Gastroesophageal sphincter (tissue), 3 donors: ENCODE data around the gene RCHY1.

Experiments used
- POLR2AphosphoS5 ChIP-seq: sonication (generic); formaldehyde crosslinking; IDR thresholded peaks from one replicate; pipeline ENCODE4 v1.6.1; 2017; ENCODE audit warnings: antibody characterized with exemption
- TF ChIP-seq, protein P1 (sequence below), 4 experiments: fragments of 200-600 bp in 2 of 4; fragments of 450-650 bp in 2 of 4; sonication (generic) in 1 of 4; IDR thresholded peaks; one replicate each; pipeline ENCODE4 v1.5.1; 2017 to 2019; ENCODE audit warnings: antibody characterized with exemption in 4 of 4, mild to moderate bottlenecking in 2 of 4, moderate library complexity in 2 of 4

DNA sequence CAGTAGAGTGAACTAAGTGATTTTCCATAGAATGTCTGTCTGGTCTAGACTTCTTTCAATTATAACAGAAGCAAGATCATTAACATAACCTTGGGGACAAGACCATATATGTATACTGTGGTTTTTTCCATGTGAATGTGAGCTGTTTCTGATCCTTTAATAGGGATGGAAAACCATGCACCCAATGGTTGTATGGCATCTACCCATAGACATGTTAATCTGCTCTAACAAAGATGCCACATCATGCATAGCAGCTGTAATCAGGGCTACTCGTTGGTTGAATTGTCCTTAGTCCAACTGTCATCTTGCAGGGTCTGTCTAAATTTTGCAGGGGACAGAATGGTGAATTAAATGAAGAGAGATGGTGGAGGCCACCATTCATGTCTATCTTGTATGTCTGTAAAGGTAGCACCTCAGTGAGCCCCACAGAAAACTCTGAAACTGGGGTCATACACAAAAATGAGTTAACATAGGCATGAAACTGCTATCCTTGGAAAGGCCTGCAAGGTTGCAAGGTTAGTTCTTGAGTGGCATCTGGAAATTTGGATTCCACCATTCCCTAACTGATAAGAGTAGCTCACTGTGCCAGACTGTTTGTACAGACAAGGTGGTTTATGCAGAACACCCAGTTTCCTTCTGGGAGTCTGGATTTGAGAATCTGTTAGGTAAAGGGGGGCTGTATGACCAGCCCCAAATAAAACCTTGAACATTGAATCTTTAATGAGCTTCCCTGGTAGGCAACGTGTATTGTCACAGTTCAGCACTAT lies 16.5 kb upstream of the RCHY1 start:
- TF ChIP-seq, protein P1, sequence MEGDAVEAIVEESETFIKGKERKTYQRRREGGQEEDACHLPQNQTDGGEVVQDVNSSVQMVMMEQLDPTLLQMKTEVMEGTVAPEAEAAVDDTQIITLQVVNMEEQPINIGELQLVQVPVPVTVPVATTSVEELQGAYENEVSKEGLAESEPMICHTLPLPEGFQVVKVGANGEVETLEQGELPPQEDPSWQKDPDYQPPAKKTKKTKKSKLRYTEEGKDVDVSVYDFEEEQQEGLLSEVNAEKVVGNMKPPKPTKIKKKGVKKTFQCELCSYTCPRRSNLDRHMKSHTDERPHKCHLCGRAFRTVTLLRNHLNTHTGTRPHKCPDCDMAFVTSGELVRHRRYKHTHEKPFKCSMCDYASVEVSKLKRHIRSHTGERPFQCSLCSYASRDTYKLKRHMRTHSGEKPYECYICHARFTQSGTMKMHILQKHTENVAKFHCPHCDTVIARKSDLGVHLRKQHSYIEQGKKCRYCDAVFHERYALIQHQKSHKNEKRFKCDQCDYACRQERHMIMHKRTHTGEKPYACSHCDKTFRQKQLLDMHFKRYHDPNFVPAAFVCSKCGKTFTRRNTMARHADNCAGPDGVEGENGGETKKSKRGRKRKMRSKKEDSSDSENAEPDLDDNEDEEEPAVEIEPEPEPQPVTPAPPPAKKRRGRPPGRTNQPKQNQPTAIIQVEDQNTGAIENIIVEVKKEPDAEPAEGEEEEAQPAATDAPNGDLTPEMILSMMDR (IDR thresholded peaks at IDR 0.05), result no peak
- no peak for TF ChIP-seq POLR2AphosphoS5
